NCI-H1694 (cell line): ENCODE data around the gene DPM3.
A peak's percentile ranks its signal among the peaks of the same experiment; 100 is the strongest.
"Not testable (repeated sequence)": the region's sequence is repeated elsewhere in the genome, so short reads cannot be mapped to it uniquely, and the experiment has no call there.

Source experiments
- DNase-seq: peaks from one replicate; lab custom pipeline; 2025; lab: John Stamatoyannopoulos, UW

Gene DPM3

DNA sequence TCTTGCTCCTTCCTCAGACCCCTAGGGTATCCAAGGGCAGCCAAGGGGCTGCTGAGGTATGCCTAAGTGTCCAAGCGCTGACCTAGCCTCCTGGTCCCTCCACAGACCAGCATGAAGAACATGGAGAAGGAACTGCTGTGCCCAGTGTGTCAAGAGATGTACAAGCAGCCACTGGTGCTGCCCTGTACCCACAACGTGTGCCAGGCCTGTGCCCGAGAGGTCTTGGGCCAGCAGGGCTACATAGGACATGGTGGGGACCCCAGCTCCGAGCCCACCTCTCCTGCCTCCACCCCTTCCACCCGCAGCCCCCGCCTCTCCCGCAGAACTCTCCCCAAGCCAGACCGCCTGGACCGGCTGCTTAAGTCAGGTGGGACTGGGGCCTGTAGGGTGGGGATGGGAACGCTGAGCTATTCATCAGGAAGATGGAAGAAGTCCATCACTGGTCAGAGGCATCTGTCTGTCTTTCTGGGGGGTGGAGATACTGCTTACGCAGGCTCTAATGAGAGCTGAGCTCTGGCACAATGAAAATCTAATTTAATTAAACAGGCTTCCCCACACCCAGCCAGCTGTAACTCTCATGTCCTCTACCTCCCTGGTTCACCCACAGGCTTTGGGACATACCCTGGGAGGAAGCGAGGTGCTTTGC lies 35.1 kb upstream of the DPM3 start:
- no peak for DNase-seq

DNA sequence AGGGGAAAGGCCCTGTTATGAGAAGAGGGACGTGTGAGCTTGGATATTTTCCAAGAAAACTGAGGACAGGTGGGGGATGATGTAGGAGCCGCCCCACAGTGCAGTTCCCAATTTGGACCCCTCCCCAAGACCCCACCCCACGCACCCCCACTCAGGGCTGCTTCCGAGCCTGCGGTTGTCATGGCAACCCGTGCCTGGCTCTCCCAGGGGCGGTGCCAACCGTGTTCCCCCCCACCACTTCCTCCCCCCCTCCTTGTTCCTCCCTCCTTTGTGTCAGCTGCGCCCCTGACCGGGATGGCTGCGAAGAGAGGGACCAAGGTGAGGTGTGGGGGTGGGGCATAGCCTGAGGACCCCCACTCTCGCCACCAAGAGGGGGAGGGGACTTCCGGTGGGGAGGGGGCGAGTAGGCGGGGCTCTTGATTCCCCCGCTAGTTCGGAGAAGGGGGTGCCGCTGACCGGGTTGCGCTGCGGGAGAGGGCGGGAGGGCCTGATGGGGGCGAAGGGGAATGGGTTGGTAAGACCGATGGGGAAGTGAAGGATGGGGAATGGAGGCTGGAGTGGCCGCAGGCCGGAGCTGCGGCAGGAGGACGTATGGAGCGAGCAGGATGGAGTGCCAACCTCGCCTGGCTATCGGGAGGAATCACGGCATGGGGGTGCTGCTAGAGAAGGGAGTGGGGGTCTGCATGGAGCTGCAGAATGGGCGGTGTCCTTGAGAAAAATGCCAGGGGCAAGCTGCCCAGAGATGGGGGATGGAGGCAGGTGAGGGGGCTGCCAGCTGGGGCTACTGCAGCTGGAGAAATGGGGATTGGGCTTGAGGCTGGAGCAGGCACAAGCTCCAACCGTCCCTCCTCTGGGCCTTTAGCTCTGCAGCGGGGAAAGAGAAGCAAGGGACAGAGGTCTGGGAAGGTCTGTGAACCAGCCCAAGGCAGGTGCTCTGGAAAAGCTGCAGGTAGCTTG lies 34.3 kb upstream of the DPM3 start:
- DNase-seq: peak; percentile 88

DNA sequence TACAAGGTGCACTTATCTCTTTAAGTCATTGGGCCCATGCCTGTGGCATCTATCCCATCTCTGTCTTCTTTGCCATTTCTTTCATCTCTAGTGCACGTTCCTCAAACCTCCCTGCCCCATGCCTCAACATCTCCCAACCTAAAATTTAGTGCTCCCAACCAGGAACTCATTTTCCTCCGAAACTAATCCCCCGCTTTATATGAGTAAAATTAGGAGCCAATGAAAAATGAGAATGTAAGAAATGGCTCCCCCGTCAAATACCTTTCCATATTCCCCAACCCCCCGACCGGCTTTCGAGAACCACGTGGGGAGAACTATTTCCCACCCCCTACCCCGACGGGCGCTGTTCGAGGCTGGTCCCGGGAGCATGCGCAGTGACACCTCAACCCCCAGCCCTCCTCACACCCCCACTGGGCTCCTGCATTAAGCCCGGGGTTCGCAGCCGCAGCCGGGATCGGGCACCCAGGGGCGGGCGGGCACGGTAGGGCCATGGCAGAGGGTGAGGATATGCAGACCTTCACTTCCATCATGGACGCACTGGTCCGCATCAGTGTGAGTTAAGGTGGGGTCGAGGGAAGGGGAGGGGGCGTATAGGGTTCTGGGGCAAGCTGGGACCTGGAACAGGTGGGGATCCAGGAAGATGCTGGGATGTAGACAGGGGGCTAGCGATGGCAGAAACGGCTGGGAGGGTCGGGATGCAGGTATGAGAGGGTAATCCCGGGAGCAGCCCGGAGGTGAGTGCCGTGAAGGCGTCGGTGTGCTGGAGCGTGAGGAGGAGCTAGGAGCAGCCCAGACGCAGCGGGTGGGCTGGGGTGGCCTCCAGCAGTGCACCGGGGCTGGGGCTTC lies 33.4 kb upstream of the DPM3 start, which contains the start of gene TRIM46:
TSS of gene TRIM46 (plus strand) at position 372 of the 846 bp plus-strand sequence. CDS start at position 490, 118 bp downstream.
- peak; percentile 90 for DNase-seq

DNA sequence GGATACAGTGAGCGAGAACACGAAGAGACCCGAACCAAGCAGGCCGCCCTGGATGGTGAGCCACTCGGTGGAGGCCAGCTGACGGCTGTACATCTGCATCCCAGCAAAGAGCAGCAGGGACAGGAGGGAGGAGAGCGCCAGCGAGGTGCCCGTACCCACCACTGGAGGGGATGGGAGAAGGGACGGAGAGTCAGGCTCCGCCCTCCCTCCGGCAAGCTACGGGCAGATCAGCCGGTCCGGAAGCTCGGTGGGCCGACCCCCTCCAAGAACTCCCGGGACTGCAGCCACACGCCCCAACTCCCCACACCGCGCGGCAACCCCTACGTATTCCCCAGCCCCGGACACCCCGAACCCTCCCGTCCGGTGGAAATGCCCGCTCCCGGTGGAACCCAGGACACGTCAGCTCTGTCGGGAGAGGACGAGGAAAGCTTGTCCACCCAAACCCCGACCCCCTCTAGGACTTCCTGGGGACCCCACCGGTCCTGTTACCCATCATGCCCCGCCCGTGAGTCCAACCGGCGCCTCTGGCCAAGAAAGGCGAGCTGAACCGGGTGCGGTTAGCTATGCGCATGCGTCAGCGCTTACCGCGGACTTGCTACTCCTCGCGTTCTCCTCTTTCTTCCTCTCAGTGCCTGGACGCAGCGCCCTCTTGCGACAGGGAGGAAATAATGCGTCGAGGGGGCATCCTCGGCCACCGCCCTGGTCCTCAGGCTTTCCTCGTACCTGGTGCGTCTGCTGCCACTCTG lies 32.6 kb upstream of the DPM3 start, which contains the start of gene KRTCAP2:
TSS of gene KRTCAP2 (minus strand) at position 573 of the 746 bp plus-strand sequence. CDS start at position 493, 80 bp downstream.
- DNase-seq: peak; percentile 100

DNA sequence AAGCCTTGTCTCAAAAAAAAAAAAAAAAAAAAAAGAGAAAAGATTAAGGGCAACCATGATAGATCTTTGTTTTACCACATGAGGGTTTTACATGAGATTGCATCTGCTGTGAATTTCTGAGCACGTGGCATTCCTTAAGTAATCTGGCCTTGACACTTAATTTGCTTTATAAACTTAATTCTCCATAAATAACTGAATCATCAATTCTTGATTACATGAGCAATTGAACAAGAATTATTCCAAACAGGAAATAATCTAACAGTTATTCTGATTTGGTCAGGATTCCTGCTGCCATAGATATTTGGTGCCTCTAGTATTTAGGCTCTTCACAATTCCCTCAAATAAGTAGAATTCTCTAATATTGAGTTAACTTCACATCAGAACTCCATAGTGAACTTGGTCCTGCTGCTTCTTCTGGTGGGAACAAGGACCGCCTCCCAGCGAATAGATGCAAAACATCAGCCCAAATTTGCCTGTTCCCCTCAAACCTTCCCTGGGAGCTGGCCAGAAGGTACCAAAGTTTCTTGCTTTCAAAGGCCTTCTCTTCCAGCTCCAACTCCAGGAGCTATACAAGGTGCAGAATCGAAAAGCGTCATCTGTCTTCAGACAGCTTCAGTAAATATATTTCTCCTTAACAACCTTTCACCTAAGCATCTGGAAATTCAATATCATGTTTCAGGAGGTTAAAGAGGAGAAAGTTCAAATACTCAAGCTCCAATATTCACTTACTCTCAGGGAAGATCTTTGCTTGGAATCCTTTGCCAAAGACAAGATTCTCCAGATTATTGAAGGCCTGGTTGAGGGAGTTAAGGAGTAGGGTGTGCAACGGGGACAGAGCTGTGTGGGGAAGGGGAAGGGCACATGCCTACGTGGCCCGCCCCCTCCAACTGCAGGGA lies 31.8 kb upstream of the DPM3 start:
- no peak for DNase-seq

DNA sequence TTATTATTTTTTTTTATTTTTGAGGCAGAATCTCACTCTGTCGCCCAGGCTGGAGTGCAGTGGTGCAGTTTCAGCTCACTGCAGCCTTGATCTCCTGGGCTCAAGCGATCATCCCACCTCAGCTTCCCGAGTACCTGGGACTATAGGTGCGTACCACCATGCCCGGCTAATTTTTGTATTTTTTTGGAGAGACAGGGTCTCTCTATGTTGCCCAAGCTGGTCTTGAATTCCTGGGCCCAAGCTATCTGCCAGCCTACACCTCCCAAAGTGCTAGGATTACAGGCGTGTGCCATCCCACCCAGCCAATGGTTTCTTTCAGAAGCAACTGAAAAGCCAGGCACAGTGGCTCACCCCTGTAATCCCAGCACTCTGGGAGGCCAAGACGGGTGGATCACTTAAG lies 30.5 kb upstream of the DPM3 start:
- no peak for DNase-seq

DNA sequence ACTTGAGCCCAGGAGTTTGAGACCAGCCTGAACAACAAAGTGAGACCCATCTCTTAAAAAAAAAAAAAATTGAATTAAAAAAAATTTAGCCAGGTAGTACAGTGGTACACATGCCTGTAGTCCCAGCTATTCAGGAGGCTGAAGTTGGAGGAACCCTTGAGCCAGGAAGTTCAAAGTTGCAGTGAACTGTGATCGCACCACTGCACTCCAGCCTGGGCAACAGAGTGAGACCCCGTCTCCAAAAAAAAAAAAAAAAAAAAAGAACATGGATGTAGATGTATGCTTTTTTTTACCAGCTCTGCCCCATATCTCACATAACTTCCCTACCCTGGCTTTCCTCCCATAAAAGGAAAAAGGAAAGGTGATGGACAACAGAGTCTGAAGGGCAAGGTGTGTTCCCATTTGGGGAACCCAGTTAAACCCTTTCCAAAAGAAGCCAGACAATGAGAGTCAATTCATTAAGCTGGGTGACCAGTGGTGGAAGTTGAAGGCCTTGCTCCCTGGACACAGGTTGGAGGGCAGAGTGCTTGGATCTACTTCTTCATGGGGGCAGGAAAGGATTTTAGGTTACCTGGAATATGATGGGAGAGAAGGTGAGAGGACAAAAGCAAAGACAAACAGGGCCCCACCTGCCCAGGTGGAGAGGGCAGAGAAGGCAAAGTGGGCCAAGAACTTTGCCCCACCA lies 29.9 kb upstream of the DPM3 start:
- DNase-seq: no peak

DNA sequence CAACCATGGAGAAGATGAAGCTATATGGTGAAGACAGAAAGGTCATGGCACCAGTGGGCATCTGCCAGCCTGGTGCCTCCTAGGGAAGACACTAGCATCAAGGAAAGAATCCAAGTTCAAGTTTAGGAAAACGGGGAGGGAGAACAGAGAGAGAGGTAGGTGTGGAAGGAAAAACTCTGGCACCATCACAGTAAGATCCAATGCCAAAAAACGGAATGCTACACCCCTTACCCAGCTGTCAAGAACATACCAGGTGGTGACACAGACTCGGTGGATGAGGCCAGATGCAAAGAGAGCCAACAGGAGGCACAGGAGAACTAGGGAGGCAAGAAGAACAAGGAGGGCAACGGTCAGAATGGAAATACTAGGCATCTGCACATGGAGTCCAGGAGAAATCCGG lies 29.2 kb upstream of the DPM3 start:
- DNase-seq: no peak

DNA sequence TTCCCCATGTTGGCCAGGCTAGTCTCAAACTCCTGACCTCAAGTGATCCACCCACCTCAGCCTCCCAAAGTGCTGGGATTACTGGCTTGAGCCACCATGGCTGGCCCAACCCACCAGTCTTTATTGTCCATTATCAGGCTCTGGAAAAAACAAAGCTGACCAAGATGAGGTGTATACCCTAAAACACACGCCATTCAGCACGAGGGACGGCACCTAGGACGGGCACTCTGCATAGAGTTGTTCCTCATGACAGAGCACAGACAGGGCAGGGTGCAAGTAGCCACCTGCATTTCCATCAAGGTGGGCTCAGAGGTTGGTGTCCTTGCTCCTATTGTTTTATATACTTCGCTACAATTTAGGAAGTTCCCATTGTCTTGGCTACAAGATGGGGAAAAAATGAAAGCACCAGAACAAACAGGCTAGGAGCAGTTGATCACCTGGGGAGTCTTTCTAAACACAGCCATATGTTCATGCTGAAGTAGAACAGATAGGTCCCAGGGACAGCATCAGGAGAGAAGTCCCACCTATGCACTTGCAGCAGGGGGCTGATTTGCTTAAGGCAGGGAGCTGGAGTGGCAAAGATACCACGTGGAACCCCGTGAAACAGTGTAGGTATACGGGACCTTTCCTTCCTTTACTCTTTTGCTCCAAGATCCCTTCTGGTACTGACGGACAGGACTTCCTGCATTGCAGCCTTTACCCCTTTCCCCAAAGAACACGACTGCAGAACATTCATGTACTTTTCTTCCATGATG lies 28.3 kb upstream of the DPM3 start:
- DNase-seq: no peak

DNA sequence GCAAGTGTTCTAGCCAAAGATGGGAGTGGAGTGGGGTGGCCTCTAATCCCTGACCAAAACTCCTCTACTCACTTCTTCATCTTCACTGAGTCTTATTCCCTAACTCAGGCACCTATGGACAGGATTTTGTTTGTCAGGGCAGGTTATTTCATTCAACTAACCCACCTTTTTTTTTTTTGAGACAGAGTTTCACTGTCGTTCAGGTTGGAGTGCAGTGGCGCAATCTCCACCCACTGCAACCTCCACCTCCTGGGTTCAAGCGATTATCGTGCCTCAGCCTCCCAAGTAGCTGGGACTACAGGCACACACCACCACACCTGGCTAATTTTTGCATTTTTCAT lies 27.7 kb upstream of the DPM3 start:
- not testable (repeated sequence) for DNase-seq

DNA sequence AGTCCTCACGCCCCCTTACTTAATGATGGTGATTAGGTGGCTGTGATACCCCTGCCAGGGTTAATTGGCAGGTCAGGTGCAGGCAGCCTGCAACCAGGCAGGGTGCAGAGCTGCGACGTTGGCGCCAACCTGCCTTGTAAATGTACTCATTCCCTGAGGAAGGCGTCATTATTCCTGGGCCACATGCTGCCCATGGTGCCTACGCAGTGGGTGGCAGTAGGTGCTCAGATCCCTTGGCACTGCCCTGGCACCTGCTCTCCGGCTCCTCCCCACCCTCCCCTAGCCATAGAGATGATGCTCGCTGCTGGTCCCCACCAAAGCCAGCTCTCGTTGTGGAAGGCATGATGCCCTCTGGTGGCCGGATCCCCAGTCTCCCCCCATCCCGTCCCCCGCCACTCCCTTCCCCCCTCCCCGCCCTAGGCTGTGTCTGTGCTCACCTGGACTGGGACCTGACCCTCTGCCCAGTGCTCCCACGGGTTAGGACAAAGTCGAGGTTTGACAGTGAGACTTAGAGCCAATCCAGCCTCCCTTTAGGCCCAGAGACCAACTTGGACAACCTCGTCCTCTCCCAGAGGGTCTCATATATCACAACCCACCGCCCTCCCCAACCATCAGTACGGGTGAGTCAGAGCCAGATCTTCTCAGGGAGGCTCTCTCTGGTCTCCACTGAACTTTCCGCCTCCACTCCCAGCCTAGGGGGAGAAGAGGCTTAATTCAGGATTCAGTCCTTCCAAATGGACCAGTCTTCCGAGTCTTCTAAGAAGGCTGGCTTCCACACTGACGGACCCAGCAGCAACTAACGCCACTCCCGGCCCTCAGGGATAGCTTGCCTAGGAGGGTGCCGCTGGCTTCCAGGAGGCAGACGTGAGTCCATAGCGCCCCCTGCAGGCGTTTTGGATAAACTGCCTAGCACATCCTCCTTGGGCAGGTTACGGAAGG lies 27.1 kb upstream of the DPM3 start:
- DNase-seq: peak; percentile 97

DNA sequence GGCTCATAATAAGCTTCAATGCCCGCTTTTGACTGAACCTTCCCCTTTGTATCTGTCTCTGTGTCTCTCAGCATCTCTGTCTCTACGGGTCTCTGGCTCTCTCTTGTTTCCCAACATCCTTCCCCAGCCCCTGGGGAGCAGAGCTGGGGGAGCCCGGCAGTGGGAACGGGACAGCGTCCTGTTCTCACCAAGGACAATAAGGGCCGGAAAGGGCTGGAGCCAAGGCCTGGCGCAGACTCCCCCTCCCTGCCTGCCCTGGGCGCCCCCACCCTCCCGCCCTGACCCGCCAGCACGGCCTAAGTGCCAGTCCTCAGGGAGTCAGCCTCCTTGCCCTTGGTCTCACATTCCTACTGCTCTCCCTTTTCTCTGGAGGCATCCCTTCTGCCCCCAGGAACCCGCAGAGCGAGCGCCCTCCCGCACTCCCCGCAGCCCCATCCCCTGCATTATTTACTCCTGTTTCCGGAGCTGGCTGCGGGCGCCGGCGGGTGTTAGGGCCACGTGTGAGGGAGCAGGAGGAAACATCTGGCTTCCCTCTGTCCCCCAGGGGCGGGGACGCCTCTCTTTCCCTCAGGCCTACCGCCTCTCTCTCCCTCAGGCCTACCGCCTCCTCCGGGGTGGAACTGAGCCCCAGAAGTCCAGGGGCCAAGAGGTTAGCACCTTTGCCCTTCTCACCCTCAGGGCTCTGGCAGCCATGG lies 26.3 kb upstream of the DPM3 start:
- no peak for DNase-seq

DNA sequence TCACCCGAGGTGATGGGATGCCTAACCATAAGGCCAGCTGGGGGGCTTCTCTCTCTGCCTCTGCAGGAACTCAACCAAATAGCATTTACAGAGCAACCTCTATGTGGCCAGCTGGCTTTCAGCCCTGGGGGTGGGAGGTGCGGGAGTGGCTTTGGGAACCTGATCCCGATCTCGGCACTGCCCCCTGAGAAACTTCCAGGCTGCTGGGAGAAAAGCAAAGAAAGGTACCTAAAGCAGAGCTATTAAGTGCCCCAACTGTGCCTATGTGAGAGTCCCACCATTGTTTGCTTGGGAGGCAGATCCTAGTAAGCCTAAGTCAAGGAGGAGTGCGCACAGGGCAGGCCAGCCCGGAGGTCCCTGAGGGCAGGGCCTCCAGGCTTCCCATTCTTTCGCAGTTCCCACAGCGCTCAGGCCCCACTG lies 25.7 kb upstream of the DPM3 start:
- no peak for DNase-seq

DNA sequence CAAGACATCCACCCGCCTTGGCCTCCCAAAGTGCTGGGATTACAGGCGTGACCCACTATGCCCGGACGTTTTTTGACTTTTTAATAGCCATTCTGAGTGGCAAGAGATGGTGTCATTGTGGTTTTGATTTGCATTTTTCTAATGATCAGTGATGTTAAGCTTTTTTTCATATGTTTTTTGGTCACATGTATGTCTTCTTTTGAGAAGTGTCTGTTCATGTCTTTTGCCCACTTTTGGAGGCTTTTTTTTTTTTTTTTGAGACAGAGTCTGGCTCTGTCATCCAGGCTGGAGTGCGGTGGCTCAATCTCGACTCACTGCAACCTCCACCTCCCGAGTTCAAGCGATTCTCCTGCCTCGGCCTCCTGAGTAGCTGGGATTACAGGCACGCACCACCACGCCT lies 24.3 kb upstream of the DPM3 start:
- DNase-seq: not testable (repeated sequence)

DNA sequence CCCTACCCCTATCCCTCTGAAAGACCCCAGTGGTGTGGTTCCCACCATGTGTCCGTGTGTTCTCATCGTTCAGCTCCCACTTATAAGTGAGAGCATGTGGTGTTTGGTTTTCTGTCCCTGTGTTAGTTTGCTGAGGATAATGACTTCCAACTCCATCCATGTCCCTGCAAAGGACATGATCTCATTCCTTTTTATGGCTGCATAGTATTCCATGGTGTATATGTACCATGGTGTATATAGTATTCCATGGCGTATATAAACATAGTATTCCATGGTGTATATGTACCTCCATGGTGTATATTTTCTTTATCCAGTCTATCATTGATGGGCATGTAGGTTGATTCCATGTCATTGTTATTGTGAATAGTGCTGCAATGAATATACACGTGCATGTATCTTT lies 23.5 kb upstream of the DPM3 start:
- DNase-seq: not testable (repeated sequence)

DNA sequence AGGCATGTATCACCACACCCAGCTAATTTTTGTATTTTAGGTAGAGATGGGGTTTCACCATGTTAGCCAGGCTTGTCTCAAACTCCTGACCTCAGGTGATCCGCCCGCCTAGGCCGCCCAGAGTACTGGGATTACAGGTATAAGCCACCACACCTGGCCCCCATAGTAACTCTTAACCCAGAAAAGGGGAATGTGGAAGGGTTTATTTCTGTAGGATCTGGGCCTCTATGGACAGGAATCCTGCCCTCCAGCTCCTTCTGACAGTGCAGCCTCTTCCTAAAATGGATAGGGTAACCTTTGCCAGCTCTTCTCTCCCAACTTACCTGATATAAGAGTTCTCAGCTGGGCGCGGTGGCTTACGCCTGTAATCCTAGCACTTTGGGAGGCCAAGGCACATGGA lies 22.3 kb upstream of the DPM3 start:
- not testable (repeated sequence) for DNase-seq

DNA sequence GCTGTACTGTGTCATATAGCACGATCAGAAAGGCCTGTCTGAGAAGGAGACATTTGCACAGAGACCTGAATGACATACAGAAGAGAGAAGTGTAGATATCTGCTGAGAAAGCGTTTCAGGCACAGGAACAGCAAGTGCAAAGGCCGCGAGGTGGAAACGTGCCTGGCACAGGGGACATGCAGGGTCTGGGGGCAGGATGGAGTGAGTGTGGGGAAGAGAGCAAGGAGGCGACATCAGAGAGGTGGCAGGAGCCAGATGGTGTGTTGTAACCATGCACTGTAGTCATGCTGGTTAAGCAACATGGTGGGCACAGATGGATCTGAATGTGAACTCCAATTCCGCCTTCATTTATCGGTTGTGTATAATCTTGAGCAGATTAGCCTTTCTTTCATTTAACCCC lies 19.8 kb upstream of the DPM3 start:
- DNase-seq: peak; percentile 26
